Stomach smooth muscle (tissue), 2 donors: ENCODE data around the gene LHX3.

Experiments used
- H3K27ac ChIP-seq: one replicate; pipeline ENCODE4 v1.7.0; 2013; ENCODE audit warnings: mild to moderate bottlenecking, low read length, inconsistent platforms
- H3K27me3 ChIP-seq, 2 donors: one replicate each; pipeline ENCODE4 v1.7.0; 2013; ENCODE audit warnings: low read length in 2 of 2; ENCODE audit not compliant: insufficient read depth in 2 of 2, control insufficient read depth in 1 of 2
- H3K36me3 ChIP-seq, 2 donors: one replicate each; pipeline ENCODE4 v1.7.0; 2013; ENCODE audit warnings: low read length in 2 of 2; ENCODE audit not compliant: control insufficient read depth in 2 of 2, insufficient read depth in 2 of 2
- H3K4me1 ChIP-seq: one replicate; pipeline ENCODE4 v1.7.0; 2013; ENCODE audit warnings: low read length; ENCODE audit not compliant: control insufficient read depth, insufficient read depth
- H3K4me3 ChIP-seq, 2 donors: one replicate each; pipeline ENCODE4 v1.7.0; 2013; ENCODE audit warnings: low read length in 2 of 2
- H3K9ac ChIP-seq, 2 donors: one replicate each; pipeline ENCODE4 v1.7.0; 2013; ENCODE audit warnings: low read length in 2 of 2, mild to moderate bottlenecking in 1 of 2
- H3K9me3 ChIP-seq, 2 donors: one replicate each; pipeline ENCODE4 v1.7.0; 2013; ENCODE audit warnings: low read length in 2 of 2; ENCODE audit not compliant: control insufficient read depth in 2 of 2
- donor health status: healthy.
- donor health status: Pancreatic carcinoma.

Gene LHX3

GRCh38 chr9:136148766-136149165 lies 56.2 kb downstream of the LHX3 start:
- no peaks in the 10 kb centered on the region for H3K9me3 ChIP-seq
- H3K27ac ChIP-seq: no peak overlapping the region
- no peaks in the 10 kb centered on the region for H3K36me3 ChIP-seq
- H3K4me1 ChIP-seq: no peaks in the 10 kb centered on the region
- H3K4me3 ChIP-seq: no peak overlapping the region
- H3K27me3 ChIP-seq: peaks cover 39 to 42% of the 10 kb centered on the region in 2 donors
- no peak overlapping the region for H3K9ac ChIP-seq

- Histone ChIP-seq H3K9ac (no peak overlapping the region), H3K9me3 (no peaks in the 10 kb centered on the region), H3K27ac (no peak overlapping the region), H3K27me3 (peaks cover 44 to 45% of the 10 kb centered on the region in 2 donors), H3K4me3 (no peak overlapping the region), H3K36me3 (no peaks in the 10 kb centered on the region), H3K4me1 (no peaks in the 10 kb centered on the region)
These were observed 56.8 kb downstream of the LHX3 start for GRCh38 chr9:136147890-136148714.

GRCh38 chr9:136147038-136147889 lies 57.7 kb downstream of the LHX3 start:
- H3K9ac ChIP-seq: no peak overlapping the region
- H3K4me3 ChIP-seq: no peak overlapping the region
- H3K4me1 ChIP-seq: no peaks in the 10 kb centered on the region
- no peak overlapping the region for H3K27ac ChIP-seq
- H3K27me3 ChIP-seq: peaks cover 44 to 48% of the 10 kb centered on the region in 2 donors
- H3K9me3 ChIP-seq: no peaks in the 10 kb centered on the region
- no peaks in the 10 kb centered on the region for H3K36me3 ChIP-seq
